Endothelial cell of umbilical vein (primary cell): ENCODE results near the gene SLC22A6. TPM values are rescaled to one million over a fixed set of nuclear protein-coding genes. Genes with fewer than 3 reads are reported as not detected.

ENCODE experiments used
- BruUV-seq: library from RNA; stranded (reverse); fragments of 400-500 nt; replicated peaks from 2 replicates; lab custom pipeline; 2021; lab: Mats Ljungman, UMichigan
- CTCF ChIA-PET: fragments of 300-600, 350-600 bp; sonication (Branson Sonifier 250); formaldehyde crosslinking; loops from one replicate; lab custom pipeline; 2021; ENCODE audit warnings: antibody characterized with exemption, inconsistent platforms; lab: Charles Lee
- POLR2A ChIA-PET: fragments of 300-600, 350-600 bp; sonication (Branson Sonifier 250); formaldehyde crosslinking; loops from one replicate; lab custom pipeline; 2021; ENCODE audit warnings: antibody characterized with exemption, inconsistent platforms; lab: Charles Lee
- DNase-seq: peaks from one replicate; pipeline ENCODE4 v3.0.0-alpha.2; 2011; ENCODE audit warnings: low read depth, low spot score
- FAIRE-seq: peaks from 2 replicates; lab custom pipeline; 2011; peaks lifted over from hg19 to GRCh38; lab: Jason Lieb, UNC
- H2AFZ ChIP-seq: 2 replicates; pipeline ENCODE4 v1.6.0; 2012; ENCODE audit warnings: low read depth, low read length, control low read depth, inconsistent platforms
- H3K27ac ChIP-seq: 2 replicates; pipeline ENCODE4 v1.5.1; 2011; ENCODE audit warnings: low read depth, mild to moderate bottlenecking, control low read depth, low read length, moderate library complexity; ENCODE audit not compliant: insufficient read depth
- H3K27me3 ChIP-seq, 2 experiments: 2 replicates each; pipeline versions ENCODE4 v1.6.0 to v1.6.1; 2011; ENCODE audit warnings: low read length in 2 of 2, mixed read lengths in 1 of 2; ENCODE audit not compliant: control insufficient read depth in 2 of 2, insufficient read depth in 2 of 2
- H3K36me3 ChIP-seq, 2 experiments: 2 replicates in 1 of 2; 3 replicates in 1 of 2; pipeline ENCODE4 v1.5.1; 2011; ENCODE audit warnings: low read length in 2 of 2, mild to moderate bottlenecking in 1 of 2, moderate library complexity in 1 of 2; ENCODE audit not compliant: control insufficient read depth in 2 of 2, insufficient read depth in 2 of 2; ENCODE audit errors: extremely low read depth in 1 of 2
- H3K4me1 ChIP-seq: 3 replicates; pipeline ENCODE4 v1.5.1; 2011; ENCODE audit warnings: mild to moderate bottlenecking, low read length; ENCODE audit not compliant: control insufficient read depth, insufficient read depth; ENCODE audit errors: extremely low read depth
- H3K4me2 ChIP-seq: 2 replicates; pipeline ENCODE4 v1.6.1; 2011; ENCODE audit warnings: low read length, control low read depth, mixed read lengths; ENCODE audit not compliant: insufficient read depth
- H3K4me3 ChIP-seq, 3 experiments: fragments of 200-600 bp in 1 of 3; sonication (generic), shearing (Covaris generic) in 1 of 3; replicated peaks in 1 of 3; 2 replicates each; pipeline ENCODE4 v1.5.1; 2011 to 2016; ENCODE audit warnings: control low read depth in 3 of 3, low read length in 3 of 3, mild to moderate bottlenecking in 2 of 3, inconsistent platforms in 1 of 3, low read depth in 1 of 3, moderate library complexity in 1 of 3; ENCODE audit not compliant: insufficient read depth in 1 of 3
- H3K79me2 ChIP-seq: 2 replicates; pipeline ENCODE4 v1.6.0; 2012; ENCODE audit warnings: low read length, inconsistent platforms; ENCODE audit not compliant: control insufficient read depth, insufficient read depth
- H3K9ac ChIP-seq: replicated peaks from 2 replicates; pipeline ENCODE3; 2011; ENCODE audit warnings: low read length, control low read depth; ENCODE audit not compliant: insufficient read depth; ENCODE audit errors: extremely low read depth
- H3K9me1 ChIP-seq: replicated peaks from 3 replicates; pipeline ENCODE4 v1.6.0; 2011; ENCODE audit warnings: mild to moderate bottlenecking, low read length; ENCODE audit not compliant: control insufficient read depth, insufficient read depth; ENCODE audit errors: extremely low read depth
- H3K9me3 ChIP-seq: replicated peaks from 2 replicates; pipeline ENCODE4 v1.5.1; 2012; ENCODE audit warnings: low read length, inconsistent platforms; ENCODE audit not compliant: control insufficient read depth, insufficient read depth
- H4K20me1 ChIP-seq: replicated peaks from 2 replicates; pipeline ENCODE3; 2011; ENCODE audit warnings: mild to moderate bottlenecking, low read length; ENCODE audit not compliant: control insufficient read depth, insufficient read depth; ENCODE audit errors: extremely low read depth
- EZH2 ChIP-seq: IDR thresholded peaks from 2 replicates; pipeline ENCODE4 v1.6.1; 2012; ENCODE audit warnings: borderline replicate concordance, low read depth, mild to moderate bottlenecking, moderate library complexity, low read length, inconsistent platforms; ENCODE audit not compliant: severe bottlenecking
- FOS ChIP-seq: IDR thresholded peaks from 2 replicates; pipeline ENCODE4 v1.6.1; 2011; ENCODE audit warnings: mild to moderate bottlenecking, low read length, moderate library complexity, borderline replicate concordance; ENCODE audit not compliant: insufficient read depth
- GATA2 ChIP-seq: IDR thresholded peaks from 2 replicates; pipeline ENCODE4 v1.7.0; 2011; ENCODE audit warnings: low read depth, mild to moderate bottlenecking, moderate library complexity, mixed read lengths, low read length; ENCODE audit not compliant: insufficient read length, insufficient read depth
- JUN ChIP-seq: IDR thresholded peaks from 2 replicates; pipeline ENCODE4 v1.6.1; 2011; ENCODE audit warnings: borderline replicate concordance, low read depth; ENCODE audit not compliant: insufficient read length, insufficient read depth
- MYC ChIP-seq: IDR thresholded peaks from one replicate; pipeline ENCODE4 v1.6.1; 2011; ENCODE audit warnings: mild to moderate bottlenecking, low read depth, low read length
- POLR2A ChIP-seq: IDR thresholded peaks from 2 replicates; pipeline ENCODE4 v1.6.1; 2012; ENCODE audit warnings: low read depth, mild to moderate bottlenecking, control low read depth, low read length
- POLR2AphosphoS5 ChIP-seq: IDR thresholded peaks from 2 replicates; pipeline ENCODE4 v1.6.1; 2012; ENCODE audit warnings: low read depth, mild to moderate bottlenecking, control low read depth, low read length, moderate library complexity; ENCODE audit not compliant: insufficient read depth
- dilution Hi-C: fragments of 300-500 bp; cut with MboI; formaldehyde crosslinking; loops from one replicate; pipeline ENCODE4 v1.15.0; 2019; ENCODE audit warnings: low sequenced_read_pairs; ENCODE audit not compliant: extremely low pct_ligation_motif_present
- intact Hi-C: fragments of 100-400 bp; cut with micrococcal nuclease; formaldehyde crosslinking; loops from one replicate; pipeline ENCODE4 v1.10.0; 2022
- polyA plus RNA-seq, 4 experiments: library from polyadenylated mRNA; depleted of rRNA in 3 of 4; stranded (reverse) in 3 of 4; unstranded in 1 of 4; fragments of >200 nt; gene quantifications; 2 replicates each; pipeline versions ENCODE4 v1.2.1 to v1.2.3, GENCODE V29; 2011 to 2012; ENCODE audit warnings: missing spikeins in 1 of 4
- total RNA-seq: library from RNA; stranded (reverse); gene quantifications from 2 replicates; pipeline ENCODE4 v1.2.3, GENCODE V29; 2021
- TF ChIP-seq, protein P1 (sequence below): IDR thresholded peaks from 2 replicates; pipeline ENCODE4 v1.6.1; 2011; ENCODE audit not compliant: insufficient read depth, insufficient read length
- TF ChIP-seq, protein P2 (sequence below), 2 donors: IDR thresholded peaks; 1 replicate in 1 of 2; 2 replicates in 1 of 2; pipeline ENCODE4 v1.5.1; 2011; ENCODE audit warnings: low read length in 2 of 2, mild to moderate bottlenecking in 2 of 2, moderate library complexity in 2 of 2, control low read depth in 1 of 2, inconsistent platforms in 1 of 2, low read depth in 1 of 2; ENCODE audit not compliant: insufficient read depth in 1 of 2; ENCODE audit errors: extremely low read depth in 1 of 2

SLC22A6 gene
- total and polyA plus RNA-seq, 2 donors (not counting 3 experiments of a cell fraction or from before 2014, with no cell fraction given), result not detected

- ChIA-PET CTCF (interaction anchor here (0.9 kb wide), 1 partner anchor 10 kb away, joined by 3 read pairs; no protein-coding TSS in a partner anchor), POLR2A (no interaction called here)
- DNase-seq (no peak), FAIRE-seq (no peak)
- no peaks in the 10 kb centered on the region for H3K4me1 ChIP-seq
- no peak overlapping the region for H2AFZ ChIP-seq
- no peak overlapping the region for H3K9ac ChIP-seq
- BruUV-seq, result no TSS peak
- TF ChIP-seq, protein P1, sequence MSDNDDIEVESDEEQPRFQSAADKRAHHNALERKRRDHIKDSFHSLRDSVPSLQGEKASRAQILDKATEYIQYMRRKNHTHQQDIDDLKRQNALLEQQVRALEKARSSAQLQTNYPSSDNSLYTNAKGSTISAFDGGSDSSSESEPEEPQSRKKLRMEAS, result no peak
- TF ChIP-seq MYC (no peak), FOS (no peak), POLR2AphosphoS5 (no peak), GATA2 (no peak), JUN (no peak), POLR2A (no peak), EZH2 (no peak)
- TF ChIP-seq, protein P2, sequence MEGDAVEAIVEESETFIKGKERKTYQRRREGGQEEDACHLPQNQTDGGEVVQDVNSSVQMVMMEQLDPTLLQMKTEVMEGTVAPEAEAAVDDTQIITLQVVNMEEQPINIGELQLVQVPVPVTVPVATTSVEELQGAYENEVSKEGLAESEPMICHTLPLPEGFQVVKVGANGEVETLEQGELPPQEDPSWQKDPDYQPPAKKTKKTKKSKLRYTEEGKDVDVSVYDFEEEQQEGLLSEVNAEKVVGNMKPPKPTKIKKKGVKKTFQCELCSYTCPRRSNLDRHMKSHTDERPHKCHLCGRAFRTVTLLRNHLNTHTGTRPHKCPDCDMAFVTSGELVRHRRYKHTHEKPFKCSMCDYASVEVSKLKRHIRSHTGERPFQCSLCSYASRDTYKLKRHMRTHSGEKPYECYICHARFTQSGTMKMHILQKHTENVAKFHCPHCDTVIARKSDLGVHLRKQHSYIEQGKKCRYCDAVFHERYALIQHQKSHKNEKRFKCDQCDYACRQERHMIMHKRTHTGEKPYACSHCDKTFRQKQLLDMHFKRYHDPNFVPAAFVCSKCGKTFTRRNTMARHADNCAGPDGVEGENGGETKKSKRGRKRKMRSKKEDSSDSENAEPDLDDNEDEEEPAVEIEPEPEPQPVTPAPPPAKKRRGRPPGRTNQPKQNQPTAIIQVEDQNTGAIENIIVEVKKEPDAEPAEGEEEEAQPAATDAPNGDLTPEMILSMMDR (IDR thresholded peaks at IDR 0.05; ENCODE audit: extremely low read depth in 1 of 2, insufficient read depth in 1 of 2, low read depth in 1 of 2, low read length in 2 of 2), result no peak
- no peaks in the 10 kb centered on the region for H3K36me3 ChIP-seq
- dilution Hi-C loops (no loop called here), intact Hi-C loops (no loop called here)
- H4K20me1 ChIP-seq, result no peaks in the 10 kb centered on the region
- no peaks in the 10 kb centered on the region for H3K9me3 ChIP-seq
- H3K9me1 ChIP-seq, result no peaks in the 10 kb centered on the region
- H3K79me2 ChIP-seq, result no peaks in the 10 kb centered on the region
- H3K4me2 ChIP-seq, result no peak overlapping the region
- no peak overlapping the region for H3K27ac ChIP-seq
- H3K4me3 ChIP-seq, result no peak overlapping the region
- peaks cover 2 to 7% of the 10 kb centered on the region in 2 experiments for H3K27me3 ChIP-seq
These were observed 16.7 kb upstream of the SLC22A6 start for GRCh38 chr11:63001456-63001855.
